DOHH2 (cell line): ENCODE results near the gene PNPLA2.

ENCODE experiments used
- H3F3A ChIP-seq: fragments of 200-600 bp; sonication (generic), shearing (Covaris generic); 2 replicates; pipeline ENCODE4 v1.6.0; 2016; ENCODE audit warnings: antibody characterized with exemption, mild to moderate bottlenecking; ENCODE audit not compliant: control insufficient read depth, insufficient read depth
- H3K27ac ChIP-seq: fragments of 200-600 bp; sonication (generic); 2 replicates; pipeline ENCODE4 v1.5.1; 2014; ENCODE audit warnings: low read depth, mild to moderate bottlenecking, low read length, moderate library complexity
- H3K27me3 ChIP-seq: fragments of 200-600 bp; sonication (generic); 2 replicates; pipeline ENCODE4 v1.6.1; 2014; ENCODE audit warnings: mild to moderate bottlenecking, low read length, mixed read lengths; ENCODE audit not compliant: control insufficient read depth
- H3K36me3 ChIP-seq: fragments of 200-600 bp; sonication (generic); 2 replicates; pipeline ENCODE4 v1.6.1; 2014; ENCODE audit warnings: mild to moderate bottlenecking, low read length, moderate library complexity, mixed read lengths; ENCODE audit not compliant: control insufficient read depth
- H3K4me1 ChIP-seq: fragments of 200-600 bp; sonication (generic); 2 replicates; pipeline ENCODE4 v1.6.1; 2014; ENCODE audit warnings: mild to moderate bottlenecking, low read length, mixed read lengths; ENCODE audit not compliant: control insufficient read depth
- H3K4me2 ChIP-seq: fragments of 200-600 bp; sonication (generic); 2 replicates; pipeline ENCODE4 v1.6.0; 2014; ENCODE audit warnings: mild to moderate bottlenecking, low read length, moderate library complexity
- H3K4me3 ChIP-seq: fragments of 200-600 bp; sonication (generic); 2 replicates; pipeline ENCODE4 v1.5.1; 2014; ENCODE audit warnings: mild to moderate bottlenecking, low read length, mixed read lengths
- H3K79me2 ChIP-seq: fragments of 200-600 bp; sonication (generic); 2 replicates; pipeline ENCODE4 v1.6.1; 2014; ENCODE audit warnings: mild to moderate bottlenecking, low read length, mixed read lengths; ENCODE audit not compliant: control insufficient read depth
- H3K9me2 ChIP-seq: fragments of 200-600 bp; sonication (generic); replicated peaks from 2 replicates; pipeline ENCODE4 v1.6.1; 2014; ENCODE audit warnings: mild to moderate bottlenecking, low read length, mixed read lengths; ENCODE audit not compliant: control insufficient read depth
- H3K9me3 ChIP-seq: fragments of 200-600 bp; sonication (generic); 2 replicates; pipeline ENCODE4 v1.6.1; 2014; ENCODE audit warnings: antibody characterized with exemption, low read length, mixed read lengths; ENCODE audit not compliant: control insufficient read depth, insufficient read depth
- H4K20me1 ChIP-seq: fragments of 200-600 bp; sonication (generic); 2 replicates; pipeline ENCODE4 v1.6.0; 2014; ENCODE audit warnings: low read depth, mild to moderate bottlenecking, antibody characterized with exemption, low read length, moderate library complexity; ENCODE audit not compliant: control insufficient read depth, insufficient read depth
- CTCF ChIP-seq: fragments of 200-600 bp; sonication (generic); IDR thresholded peaks from one replicate; pipeline ENCODE4 v1.5.1; 2014; ENCODE audit warnings: antibody characterized with exemption, mild to moderate bottlenecking, low read depth, low read length; ENCODE audit not compliant: poor library complexity, severe bottlenecking
- EZH2phosphoT487 ChIP-seq: fragments of 200-600 bp; sonication (generic); IDR thresholded peaks from 2 replicates; pipeline ENCODE4 v1.6.1; 2017; ENCODE audit warnings: borderline replicate concordance, mild to moderate bottlenecking, antibody characterized with exemption, low read length, moderate library complexity, mixed read lengths

The PNPLA2 gene

GRCh38 chr11:847876-848275 is 29.2 kb downstream of the PNPLA2 start:
- Histone ChIP-seq H3K9me2 (no peaks in the 10 kb centered on the region), H3K4me3 (no peak overlapping the region), H3K4me1 (peaks cover 33% of the 10 kb centered on the region), H3F3A (no peaks in the 10 kb centered on the region), H3K9me3 (no peaks in the 10 kb centered on the region), H3K4me2 (no peak overlapping the region), H3K79me2 (no peaks in the 10 kb centered on the region), H4K20me1 (peaks cover 4% of the 10 kb centered on the region; the same call in 1 of the 2 replicates), H3K36me3 (no peaks in the 10 kb centered on the region), H3K27me3 (peaks cover 29% of the 10 kb centered on the region), H3K27ac (no peak overlapping the region)
- TF ChIP-seq CTCF (no peak), EZH2phosphoT487 (no peak)

- H3K27ac ChIP-seq: no peak overlapping the region
- no peaks in the 10 kb centered on the region for H3K36me3 ChIP-seq
- no peaks in the 10 kb centered on the region for H3K9me3 ChIP-seq
- H3K4me1 ChIP-seq: peaks cover 30% of the 10 kb centered on the region
- no peaks in the 10 kb centered on the region for H3F3A ChIP-seq
- H4K20me1 ChIP-seq: peaks cover 4% of the 10 kb centered on the region; the same call in 1 of the 2 replicates
- H3K79me2 ChIP-seq: no peaks in the 10 kb centered on the region
- peak overlapping the region; percentile 82 for H3K4me2 ChIP-seq
- H3K27me3 ChIP-seq: peaks cover 26% of the 10 kb centered on the region
- no peaks in the 10 kb centered on the region for H3K9me2 ChIP-seq
- peak overlapping the region; percentile 67 for H3K4me3 ChIP-seq
- TF ChIP-seq EZH2phosphoT487: no peak
- TF ChIP-seq CTCF: peak; percentile 91
Measured at GRCh38 chr11:848380-848931, 29.7 kb downstream of the PNPLA2 start.

- H3K27ac ChIP-seq: no peak overlapping the region
- H3K4me1 ChIP-seq: peaks cover 22% of the 10 kb centered on the region
Measured at GRCh38 chr11:849104-849824, 30.6 kb downstream of the PNPLA2 start.

More at GRCh38 chr11:849104-849824, 30.6 kb downstream of the PNPLA2 start:
- no peaks in the 10 kb centered on the region for H3K9me2 ChIP-seq
- H3K36me3 ChIP-seq: no peaks in the 10 kb centered on the region
- peaks cover 19% of the 10 kb centered on the region for H3K27me3 ChIP-seq
- no peaks in the 10 kb centered on the region for H3K9me3 ChIP-seq
- H3K4me2 ChIP-seq: peak overlapping the region; percentile 82
- H4K20me1 ChIP-seq: peaks cover 4% of the 10 kb centered on the region; the same call in 1 of the 2 replicates
- no peaks in the 10 kb centered on the region for H3K79me2 ChIP-seq
- H3K4me3 ChIP-seq: peak overlapping the region; percentile 67
- TF ChIP-seq EZH2phosphoT487: no peak
- TF ChIP-seq CTCF: no peak
- H3F3A ChIP-seq: no peaks in the 10 kb centered on the region
